Astrocyte of the spinal cord (primary cell): ENCODE results near the gene ANKUB1.

Experiments used
- DNase-seq: peaks from one replicate; pipeline ENCODE4 v3.0.0; 2011; ENCODE audit warnings: low read depth, low spot score
- H3K4me3 ChIP-seq: 2 replicates; pipeline ENCODE4 v1.5.1; 2011; ENCODE audit warnings: low read depth, mild to moderate bottlenecking, low read length, moderate library complexity
- in situ Hi-C: cut with HindIII; loops from 2 replicates; pipeline ENCODE4 v1.10.0; 2017; ENCODE audit warnings: low sequenced_read_pairs
- TF ChIP-seq, protein P1 (sequence below): IDR thresholded peaks from 2 replicates; pipeline ENCODE4 v1.5.1; 2012; ENCODE audit warnings: low read depth, mild to moderate bottlenecking, low read length, inconsistent platforms

ANKUB1 gene

DNA sequence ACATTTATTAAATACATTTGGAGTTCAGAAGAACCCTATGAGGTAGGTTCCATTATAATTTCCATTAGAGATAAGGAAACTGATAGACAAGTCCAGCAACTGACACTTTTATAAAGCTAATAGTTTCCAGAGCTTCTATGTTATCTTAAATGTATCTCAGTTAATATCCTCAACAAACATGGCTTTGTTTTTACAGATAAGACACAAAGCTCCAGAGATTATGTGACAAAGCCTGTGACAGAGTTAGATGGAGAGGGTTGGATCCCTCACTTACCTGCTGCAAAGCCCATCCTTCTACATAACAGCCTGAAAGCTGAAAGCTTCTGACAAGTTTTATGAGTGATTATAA lies 39.6 kb downstream of the ANKUB1 start:
- H3K4me3 ChIP-seq: peak overlapping the region; percentile 92
- no peak for DNase-seq
- in situ Hi-C loops: loop anchor here (25.0 kb wide), 1 partner anchor 240 kb away; no protein-coding TSS in a partner anchor
- TF ChIP-seq, protein P1, sequence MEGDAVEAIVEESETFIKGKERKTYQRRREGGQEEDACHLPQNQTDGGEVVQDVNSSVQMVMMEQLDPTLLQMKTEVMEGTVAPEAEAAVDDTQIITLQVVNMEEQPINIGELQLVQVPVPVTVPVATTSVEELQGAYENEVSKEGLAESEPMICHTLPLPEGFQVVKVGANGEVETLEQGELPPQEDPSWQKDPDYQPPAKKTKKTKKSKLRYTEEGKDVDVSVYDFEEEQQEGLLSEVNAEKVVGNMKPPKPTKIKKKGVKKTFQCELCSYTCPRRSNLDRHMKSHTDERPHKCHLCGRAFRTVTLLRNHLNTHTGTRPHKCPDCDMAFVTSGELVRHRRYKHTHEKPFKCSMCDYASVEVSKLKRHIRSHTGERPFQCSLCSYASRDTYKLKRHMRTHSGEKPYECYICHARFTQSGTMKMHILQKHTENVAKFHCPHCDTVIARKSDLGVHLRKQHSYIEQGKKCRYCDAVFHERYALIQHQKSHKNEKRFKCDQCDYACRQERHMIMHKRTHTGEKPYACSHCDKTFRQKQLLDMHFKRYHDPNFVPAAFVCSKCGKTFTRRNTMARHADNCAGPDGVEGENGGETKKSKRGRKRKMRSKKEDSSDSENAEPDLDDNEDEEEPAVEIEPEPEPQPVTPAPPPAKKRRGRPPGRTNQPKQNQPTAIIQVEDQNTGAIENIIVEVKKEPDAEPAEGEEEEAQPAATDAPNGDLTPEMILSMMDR: no peak

DNA sequence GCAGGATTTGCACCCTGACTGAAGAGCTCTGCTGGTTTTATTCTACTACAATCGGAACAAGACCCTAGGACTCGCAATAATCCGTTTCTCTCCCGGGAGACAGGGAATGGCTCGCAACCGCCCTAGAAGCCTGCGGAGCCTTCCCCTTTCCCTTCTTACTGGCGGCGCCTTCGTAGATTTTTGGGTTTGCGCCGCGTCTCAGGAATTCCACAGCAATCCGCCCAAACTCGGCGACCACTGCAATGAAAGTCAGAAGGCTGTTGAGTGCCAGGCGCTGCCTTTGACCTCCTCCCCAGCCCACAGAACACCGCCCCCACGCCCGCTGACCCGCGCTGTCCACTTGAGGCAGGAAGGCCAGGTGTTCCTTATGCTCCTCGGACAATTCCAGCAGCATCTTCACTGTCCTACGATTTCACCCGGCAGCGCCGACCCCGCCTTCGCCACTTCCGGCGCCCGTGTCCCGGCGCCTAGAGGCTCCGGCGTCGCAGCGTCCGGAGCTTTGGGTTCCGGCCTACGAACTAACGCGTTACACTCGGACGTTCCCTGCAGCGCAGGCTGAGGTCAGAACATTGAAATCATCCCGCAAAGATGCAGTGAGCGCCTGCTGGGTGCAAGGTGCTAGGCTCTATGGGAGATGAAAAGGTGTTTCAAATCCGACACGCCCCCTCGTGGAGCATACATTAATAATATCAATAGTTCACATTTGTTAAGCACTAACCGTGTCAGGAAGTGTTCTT lies 40.1 kb downstream of the ANKUB1 start, which contains the start of gene COMMD2:
COMMD2 (minus strand) TSS at position 439 of the 737 bp plus-strand sequence; CDS start at position 394, 45 bp downstream.
- peak; percentile 88 for DNase-seq
- in situ Hi-C loops: loop anchor here (25.0 kb wide), 1 partner anchor 240 kb away; no protein-coding TSS in a partner anchor
- peak within 1 kb of the TSS; percentile 92 for H3K4me3 ChIP-seq
- TF ChIP-seq, protein P1: peak; percentile 28

DNA sequence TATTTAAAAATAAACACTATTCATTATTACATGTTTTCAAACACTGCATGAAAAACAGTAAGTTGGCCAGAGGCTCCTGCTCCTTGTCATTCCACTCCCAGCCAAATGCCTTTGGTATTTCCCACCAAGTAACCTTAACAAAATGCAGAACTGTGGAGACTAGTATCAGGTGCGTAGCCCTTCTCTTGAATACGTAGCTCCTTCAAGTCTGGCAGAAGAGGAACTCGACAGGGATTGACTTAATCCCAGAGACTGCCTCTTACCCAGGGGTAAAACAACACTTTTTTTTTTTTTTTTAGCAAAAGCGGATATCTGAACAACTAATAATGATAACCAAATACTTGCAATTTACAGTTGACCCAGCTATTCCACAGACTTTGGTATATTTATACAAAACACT lies 40.8 kb downstream of the ANKUB1 start:
- TF ChIP-seq, protein P1: no peak
- DNase-seq: no peak
- in situ Hi-C loops: loop anchor here (25.0 kb wide), 1 partner anchor 239 kb away; no protein-coding TSS in a partner anchor
- H3K4me3 ChIP-seq: peak overlapping the region; percentile 92

DNA sequence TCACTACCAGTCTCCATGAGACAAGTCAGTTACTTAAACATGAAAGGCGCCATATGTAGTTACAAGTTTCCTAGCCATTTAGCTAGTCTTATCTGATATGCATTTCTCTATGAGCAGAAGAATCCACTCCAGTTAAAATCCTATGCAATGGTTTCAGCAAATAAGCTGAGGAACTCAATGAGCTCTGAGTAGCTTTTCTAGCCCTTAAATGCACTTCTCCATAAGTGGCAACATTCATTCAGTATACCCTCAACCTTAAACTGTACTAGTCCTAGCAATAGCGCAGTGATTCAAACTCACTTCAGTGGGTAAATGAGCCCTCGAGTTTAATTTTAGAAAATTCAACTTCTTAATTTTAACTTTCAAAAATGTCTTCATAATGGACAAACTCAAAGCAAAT lies 47.7 kb downstream of the ANKUB1 start:
- TF ChIP-seq, protein P1: no peak
- H3K4me3 ChIP-seq: no peak overlapping the region
- DNase-seq: no peak
- in situ Hi-C loops: no loop called here

DNA sequence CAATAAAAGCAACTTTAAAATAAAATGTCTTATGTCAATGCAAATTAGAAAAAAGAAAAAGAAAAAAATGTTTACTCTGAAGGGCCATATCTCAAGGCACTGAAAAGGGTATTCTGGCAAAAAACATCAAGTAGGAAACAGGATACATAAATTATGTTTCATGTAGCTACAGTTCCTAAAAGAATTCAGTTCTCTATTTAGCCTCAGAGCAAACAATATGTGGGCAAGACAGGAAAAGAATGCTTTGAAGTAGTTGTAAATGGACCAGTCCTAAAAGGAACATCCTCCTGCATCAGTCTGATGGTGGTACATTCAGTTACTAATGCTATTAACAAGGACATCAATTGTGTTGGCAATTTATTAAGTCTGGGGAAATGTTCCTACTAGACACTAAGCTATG lies 48.2 kb downstream of the ANKUB1 start:
- TF ChIP-seq, protein P1: no peak
- no peak overlapping the region for H3K4me3 ChIP-seq
- DNase-seq: no peak
- in situ Hi-C loops: no loop called here

DNA sequence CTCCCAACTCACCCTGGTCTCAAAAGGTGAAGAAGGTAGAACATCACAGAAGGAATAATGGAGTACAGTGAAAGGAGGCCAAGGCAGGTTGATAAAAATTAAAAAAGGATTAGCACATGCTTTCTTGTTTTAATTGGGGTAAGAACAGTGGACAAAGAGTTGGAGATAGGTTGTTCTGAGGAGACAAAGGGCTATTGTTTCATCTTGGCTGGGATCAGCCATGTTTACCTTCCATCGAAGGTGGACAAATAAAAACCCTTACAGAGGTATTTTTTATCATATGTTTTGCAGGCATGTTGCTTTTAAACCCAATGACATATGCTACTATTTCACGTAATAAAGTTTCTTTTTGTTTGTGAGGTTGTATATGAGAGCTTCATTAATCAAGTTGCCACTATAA lies 53.0 kb downstream of the ANKUB1 start:
- in situ Hi-C loops: no loop called here
- no peak for DNase-seq
- TF ChIP-seq, protein P1: no peak
- no peak overlapping the region for H3K4me3 ChIP-seq
